Measurements from ENCODE around the gene SLC27A1.

SLC27A1 gene

GRCh38 chr19:17435218-17435617 is 35.1 kb upstream of the SLC27A1 start (continued):
- TF ChIP-seq ESRRG (CRISPR knock-in tag; IDR thresholded peaks at IDR 0.05), result no peak
- TF ChIP-seq TCF4 (CRISPR knock-in tag; IDR thresholded peaks at IDR 0.05; ENCODE audit: borderline replicate concordance), result no peak
- no peak for TF ChIP-seq ZFP30 (CRISPR knock-in tag; IDR thresholded peaks at IDR 0.05)
- no peak for TF ChIP-seq TOX (CRISPR knock-in tag; IDR thresholded peaks at IDR 0.05; ENCODE audit: borderline replicate concordance)
- no peak for TF ChIP-seq ARNTL (CRISPR knock-in tag; IDR thresholded peaks at IDR 0.05; ENCODE audit: borderline replicate concordance, low read depth)
- TF ChIP-seq ZFP3 (CRISPR knock-in tag; IDR thresholded peaks at IDR 0.05), result no peak
- no peak for TF ChIP-seq SNAI2 (CRISPR knock-in tag; IDR thresholded peaks at IDR 0.05)

GRCh38 chr19:17436094-17436873 is 34.0 kb upstream of the SLC27A1 start:
- TF ChIP-seq ZFP3 (CRISPR knock-in tag; IDR thresholded peaks at IDR 0.05), result no peak
- TF ChIP-seq TOX (CRISPR knock-in tag; IDR thresholded peaks at IDR 0.05; ENCODE audit: borderline replicate concordance), result no peak
- no peak for TF ChIP-seq PPARA (CRISPR knock-in tag; IDR thresholded peaks at IDR 0.05; ENCODE audit: borderline replicate concordance)
- TF ChIP-seq ESRRG (CRISPR knock-in tag; IDR thresholded peaks at IDR 0.05), result no peak
- TF ChIP-seq BACH2 (CRISPR knock-in tag; IDR thresholded peaks at IDR 0.05; ENCODE audit: borderline replicate concordance), result no peak
- TF ChIP-seq POU6F1 (CRISPR knock-in tag; IDR thresholded peaks at IDR 0.05; ENCODE audit: borderline replicate concordance, low read depth), result no peak
- no peak for TF ChIP-seq RARB (CRISPR knock-in tag; IDR thresholded peaks at IDR 0.05)
- no peak for TF ChIP-seq CREB5 (CRISPR knock-in tag; IDR thresholded peaks at IDR 0.05; ENCODE audit: low read depth)
- TF ChIP-seq TCF4 (CRISPR knock-in tag; IDR thresholded peaks at IDR 0.05; ENCODE audit: borderline replicate concordance), result no peak
- no peak for TF ChIP-seq ISL1 (CRISPR knock-in tag; IDR thresholded peaks at IDR 0.05)
- TF ChIP-seq ARNTL (CRISPR knock-in tag; IDR thresholded peaks at IDR 0.05; ENCODE audit: borderline replicate concordance, low read depth), result no peak
- no peak for TF ChIP-seq OSR1 (CRISPR knock-in tag; IDR thresholded peaks at IDR 0.05)
- no peak for TF ChIP-seq ZNF70 (CRISPR knock-in tag; IDR thresholded peaks at IDR 0.05)
- TF ChIP-seq PATZ1 (CRISPR knock-in tag; IDR thresholded peaks at IDR 0.05; ENCODE audit: borderline replicate concordance), result no peak
- TF ChIP-seq ZNF8 (CRISPR knock-in tag; IDR thresholded peaks at IDR 0.05), result no peak
- no peak for TF ChIP-seq GLIS3 (CRISPR knock-in tag; IDR thresholded peaks at IDR 0.05)
- no peak for TF ChIP-seq ZC3H10 (CRISPR knock-in tag; IDR thresholded peaks at IDR 0.05)
- TF ChIP-seq SNAI2 (CRISPR knock-in tag; IDR thresholded peaks at IDR 0.05), result no peak
- TF ChIP-seq TSHZ2 (CRISPR knock-in tag; IDR thresholded peaks at IDR 0.05), result no peak
- ATAC-seq, result no peak

GRCh38 chr19:17436874-17437267 is 33.5 kb upstream of the SLC27A1 start:
- ATAC-seq, result no peak
- TF ChIP-seq BACH2 (CRISPR knock-in tag; IDR thresholded peaks at IDR 0.05; ENCODE audit: borderline replicate concordance), result no peak
- TF ChIP-seq TSHZ2 (CRISPR knock-in tag; IDR thresholded peaks at IDR 0.05), result no peak
- no peak for TF ChIP-seq ZNF8 (CRISPR knock-in tag; IDR thresholded peaks at IDR 0.05)
- no peak for TF ChIP-seq CREB5 (CRISPR knock-in tag; IDR thresholded peaks at IDR 0.05; ENCODE audit: low read depth)
- TF ChIP-seq TCF4 (CRISPR knock-in tag; IDR thresholded peaks at IDR 0.05; ENCODE audit: borderline replicate concordance), result no peak
